IPS-15b (cell line): ENCODE data around the gene MYO10.
"Not testable (repeated sequence)": the region's sequence is repeated elsewhere in the genome, so short reads cannot be mapped to it uniquely, and the experiment has no call there.

Source experiments
- H3K27me3 ChIP-seq: one replicate; pipeline ENCODE4 v1.6.1; 2013; ENCODE audit warnings: low read length; ENCODE audit not compliant: control insufficient read depth, insufficient read depth
- H3K36me3 ChIP-seq: one replicate; pipeline ENCODE4 v1.6.1; 2013; ENCODE audit warnings: low read length; ENCODE audit not compliant: control insufficient read depth, insufficient read depth
- H3K4me1 ChIP-seq: one replicate; pipeline ENCODE4 v1.6.1; 2013; ENCODE audit warnings: mild to moderate bottlenecking, low read length; ENCODE audit not compliant: control insufficient read depth, insufficient read depth
- H3K4me3 ChIP-seq: one replicate; pipeline ENCODE4 v1.5.1; 2013; ENCODE audit warnings: low read depth, low read length
- H3K9ac ChIP-seq: one replicate; pipeline ENCODE4 v1.6.1; 2013; ENCODE audit warnings: low read depth, mild to moderate bottlenecking, low read length
- H3K9me3 ChIP-seq: one replicate; pipeline ENCODE4 v1.6.1; 2013; ENCODE audit warnings: mild to moderate bottlenecking, low read length; ENCODE audit not compliant: control insufficient read depth, insufficient read depth

The MYO10 gene

DNA sequence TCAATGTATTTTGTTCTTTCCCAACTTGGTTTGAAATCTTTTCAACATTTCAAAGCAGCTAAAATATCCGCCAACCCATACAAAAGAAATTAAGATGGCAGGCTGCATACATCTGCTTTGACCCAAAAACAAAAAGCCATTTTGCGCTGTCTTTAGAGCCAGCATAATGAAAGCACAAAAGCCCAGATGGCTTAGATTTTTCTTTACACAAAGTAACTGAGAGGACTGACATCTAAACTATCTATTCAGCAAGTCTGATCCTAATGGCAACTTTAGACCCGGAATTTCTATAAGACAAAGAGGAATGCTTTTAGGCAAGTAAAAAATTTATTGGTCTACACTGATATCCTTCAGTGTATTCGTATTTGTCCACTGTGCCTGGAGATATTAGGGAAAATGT, 86.3 kb downstream of the MYO10 start:
- H3K9me3 ChIP-seq, result no peaks in the 10 kb centered on the region
- H3K4me3 ChIP-seq, result no peak overlapping the region
- no peaks in the 10 kb centered on the region for H3K27me3 ChIP-seq
- no peak overlapping the region for H3K9ac ChIP-seq
- H3K36me3 ChIP-seq, result no peaks in the 10 kb centered on the region
- H3K4me1 ChIP-seq, result peaks cover 6% of the 10 kb centered on the region

- Histone ChIP-seq H3K9me3 (no peaks in the 10 kb centered on the region), H3K4me3 (no peak overlapping the region), H3K36me3 (no peaks in the 10 kb centered on the region), H3K9ac (no peak overlapping the region), H3K4me1 (peaks cover 4% of the 10 kb centered on the region), H3K27me3 (no peaks in the 10 kb centered on the region)
Measured at GRCh38 chr5:16849181-16849580, 86.9 kb downstream of the MYO10 start.

DNA sequence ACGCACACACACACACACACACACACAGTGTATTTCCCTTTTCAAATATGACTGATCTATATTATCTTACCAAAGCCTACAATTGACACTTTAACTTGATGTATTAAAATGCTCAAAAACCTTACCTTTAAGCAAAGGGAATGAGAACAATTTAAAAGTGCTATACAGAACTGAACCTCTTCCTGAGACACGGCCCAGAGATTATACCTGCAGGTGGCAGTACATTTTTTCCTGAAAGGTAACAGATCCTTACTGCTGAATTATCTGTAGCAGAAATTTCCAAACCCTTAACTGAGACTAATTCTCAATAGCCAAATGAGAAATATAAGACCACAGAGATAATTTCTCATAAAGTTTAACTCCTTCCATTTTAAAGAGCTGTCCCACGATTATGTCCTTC, 91.1 kb downstream of the MYO10 start:
- Histone ChIP-seq H3K4me1 (peaks cover 2% of the 10 kb centered on the region), H3K9me3 (no peaks in the 10 kb centered on the region), H3K36me3 (no peaks in the 10 kb centered on the region), H3K4me3 (no peak overlapping the region), H3K9ac (no peak overlapping the region), H3K27me3 (no peaks in the 10 kb centered on the region)

DNA sequence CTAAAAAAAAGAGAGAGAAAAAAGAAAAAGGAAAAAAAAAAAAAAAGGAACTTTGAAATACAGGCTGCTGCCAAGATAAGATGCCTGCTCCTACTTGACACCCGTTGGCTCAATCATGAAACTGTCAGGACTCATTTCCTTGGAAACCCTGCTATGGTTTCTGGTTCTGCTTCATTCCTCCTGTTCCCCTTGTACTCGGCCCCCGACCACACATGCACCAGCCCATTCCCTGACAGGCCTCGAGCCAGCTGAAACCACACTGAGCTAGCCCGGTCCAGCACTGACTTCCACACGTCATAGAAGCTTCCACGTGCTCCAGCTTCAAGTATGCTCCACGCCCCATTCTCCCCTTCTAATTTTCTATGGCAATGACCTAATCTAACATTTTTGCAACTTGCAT, 93.2 kb downstream of the MYO10 start:
- no peaks in the 10 kb centered on the region for H3K36me3 ChIP-seq
- H3K4me3 ChIP-seq, result no peak overlapping the region
- no peak overlapping the region for H3K9ac ChIP-seq
- peaks cover 2% of the 10 kb centered on the region for H3K4me1 ChIP-seq
- H3K9me3 ChIP-seq, result no peaks in the 10 kb centered on the region
- no peaks in the 10 kb centered on the region for H3K27me3 ChIP-seq

DNA sequence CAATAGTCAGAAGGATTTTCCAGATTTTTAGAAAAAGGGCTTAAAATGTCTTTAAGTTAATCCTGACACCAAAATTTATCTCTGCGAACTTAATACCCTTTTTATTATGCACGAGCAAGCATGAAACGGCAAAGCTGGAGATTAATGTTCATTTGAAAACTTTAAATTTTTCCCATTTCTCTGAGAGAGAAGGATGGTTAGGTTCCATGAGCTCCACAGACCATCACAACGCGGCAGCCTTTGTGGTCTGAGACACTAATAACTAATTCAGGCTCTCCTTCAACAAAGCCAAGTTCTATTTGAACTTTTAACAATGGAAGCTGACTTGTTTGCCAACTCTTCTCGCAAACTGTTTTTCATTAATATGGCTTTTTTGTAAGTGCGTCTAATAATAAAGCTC, 94.7 kb downstream of the MYO10 start:
- Histone ChIP-seq H3K36me3 (no peaks in the 10 kb centered on the region), H3K4me1 (peaks cover 2% of the 10 kb centered on the region), H3K4me3 (no peak overlapping the region), H3K27me3 (no peaks in the 10 kb centered on the region), H3K9me3 (no peaks in the 10 kb centered on the region), H3K9ac (no peak overlapping the region)

DNA sequence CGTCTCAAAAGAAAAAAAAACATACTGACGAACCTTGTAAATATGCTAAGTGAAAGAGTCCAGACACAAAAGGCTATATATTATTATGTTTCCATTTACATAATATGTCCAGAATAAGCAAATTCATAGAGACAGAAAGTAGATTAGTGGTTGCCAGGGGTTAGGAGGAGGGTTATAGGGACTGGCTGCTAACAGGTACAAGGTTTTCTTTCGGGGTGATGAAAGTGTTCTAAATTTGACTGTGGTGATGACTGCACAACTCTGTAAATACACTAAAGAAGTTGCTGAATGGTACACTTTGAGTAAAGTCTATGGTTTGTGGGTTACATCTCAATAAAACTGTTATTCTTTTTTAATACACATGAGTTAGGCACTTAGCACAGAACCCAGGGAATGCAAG, 98.8 kb downstream of the MYO10 start:
- Histone ChIP-seq H3K4me1 (peaks cover 3% of the 10 kb centered on the region), H3K4me3 (no peak overlapping the region), H3K9ac (no peak overlapping the region), H3K36me3 (no peaks in the 10 kb centered on the region), H3K27me3 (no peaks in the 10 kb centered on the region), H3K9me3 (no peaks in the 10 kb centered on the region)

GRCh38 chr5:16834029-16834428, 102.1 kb downstream of the MYO10 start:
- H3K4me1 ChIP-seq, result peaks cover 3% of the 10 kb centered on the region
- no peaks in the 10 kb centered on the region for H3K36me3 ChIP-seq
- no peaks in the 10 kb centered on the region for H3K9me3 ChIP-seq
- no peak overlapping the region for H3K9ac ChIP-seq
- H3K27me3 ChIP-seq, result no peaks in the 10 kb centered on the region
- no peak overlapping the region for H3K4me3 ChIP-seq

DNA sequence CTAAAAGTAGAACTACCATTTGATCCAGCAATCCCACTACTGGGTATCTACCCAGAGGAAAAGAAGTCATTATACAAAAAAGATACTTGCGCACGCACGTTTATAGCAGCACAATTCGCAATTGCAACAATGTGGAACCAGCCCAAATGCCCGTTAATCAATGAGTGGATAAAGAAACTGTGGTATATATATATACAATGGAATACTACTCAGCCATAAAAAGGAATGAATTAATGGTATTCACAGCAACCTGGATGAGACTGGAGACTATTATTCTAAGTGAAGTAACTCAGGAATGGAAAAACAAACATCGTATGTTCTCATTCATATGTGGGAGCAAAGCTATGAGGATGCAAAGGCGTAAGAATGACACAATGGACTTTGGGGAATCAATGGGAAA, 104.8 kb downstream of the MYO10 start:
- H3K9ac ChIP-seq, H3K4me1 ChIP-seq, H3K27me3 ChIP-seq, H3K9me3 ChIP-seq, H3K36me3 ChIP-seq, H3K4me3 ChIP-seq: not testable (repeated sequence)

- no peaks in the 10 kb centered on the region for H3K9me3 ChIP-seq
- no peaks in the 10 kb centered on the region for H3K27me3 ChIP-seq
- no peak overlapping the region for H3K4me3 ChIP-seq
- no peak overlapping the region for H3K9ac ChIP-seq
- H3K36me3 ChIP-seq, result peaks cover 4% of the 10 kb centered on the region
- H3K4me1 ChIP-seq, result no peaks in the 10 kb centered on the region
Measured at GRCh38 chr5:16827755-16828154, 108.3 kb downstream of the MYO10 start.

DNA sequence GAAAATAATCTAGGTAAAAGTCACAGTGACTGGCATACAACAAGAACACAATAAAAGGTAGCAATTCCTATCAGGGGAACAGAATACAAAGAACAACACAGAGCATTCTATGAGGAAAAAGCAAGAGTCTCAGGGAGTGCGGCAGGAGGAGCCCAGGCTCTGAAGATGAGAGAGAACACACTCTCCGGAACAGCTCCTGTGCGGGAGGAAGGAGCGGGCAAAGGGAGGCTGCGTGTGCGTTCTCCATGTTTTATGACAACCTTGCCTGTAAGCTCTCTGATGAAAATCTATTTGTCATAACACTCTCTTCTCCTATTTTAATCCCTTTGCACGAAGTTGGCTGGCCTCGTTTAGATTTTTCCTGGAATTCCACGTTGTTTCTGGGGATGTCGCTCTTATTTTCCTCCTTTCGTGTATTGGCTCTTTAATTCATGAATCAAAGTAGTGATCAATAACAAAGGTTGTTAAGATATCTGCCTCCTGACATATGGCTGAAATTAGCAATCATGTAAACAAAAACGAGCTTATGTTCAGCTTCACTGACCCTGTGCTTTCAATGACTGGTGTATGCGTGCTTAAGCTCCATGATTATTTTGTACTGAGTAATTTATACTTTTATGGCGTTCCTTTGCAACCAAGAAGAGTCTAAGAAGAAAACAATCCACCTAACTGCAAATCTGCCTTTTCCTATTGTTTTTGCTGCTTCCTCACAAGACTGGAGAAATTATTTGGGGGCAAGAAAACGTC, 109.5 kb downstream of the MYO10 start:
- no peaks in the 10 kb centered on the region for H3K4me1 ChIP-seq
- H3K36me3 ChIP-seq, result peaks cover 4% of the 10 kb centered on the region
- H3K4me3 ChIP-seq, result no peak overlapping the region
- H3K27me3 ChIP-seq, result no peaks in the 10 kb centered on the region
- H3K9me3 ChIP-seq, result no peaks in the 10 kb centered on the region
- H3K9ac ChIP-seq, result no peak overlapping the region

GRCh38 chr5:16819522-16820167, 116.4 kb downstream of the MYO10 start:
- Histone ChIP-seq H3K36me3 (no peaks in the 10 kb centered on the region), H3K4me3 (no peak overlapping the region), H3K27me3 (no peaks in the 10 kb centered on the region), H3K4me1 (no peaks in the 10 kb centered on the region), H3K9ac (no peak overlapping the region), H3K9me3 (no peaks in the 10 kb centered on the region)

- Histone ChIP-seq H3K4me3 (no peak overlapping the region), H3K27me3 (no peaks in the 10 kb centered on the region), H3K9me3 (no peaks in the 10 kb centered on the region), H3K9ac (no peak overlapping the region), H3K4me1 (no peaks in the 10 kb centered on the region), H3K36me3 (no peaks in the 10 kb centered on the region)
Measured at GRCh38 chr5:16815432-16815831, 120.7 kb downstream of the MYO10 start.
